Stimulated activated CD4-positive, alpha-beta T cell treated with anti-CD3 and anti-CD28 coated beads, Interleukin-12 subunit alpha, Interleukin-12 subunit beta, amount 100 ng/mL, for 24 hours (primary cell): Measurements from ENCODE around the gene APPL1.

Experiments
- DNase-seq, 2 experiments: peaks; one replicate each; pipeline ENCODE4 v3.0.0-alpha.2; 2020; ENCODE audit warnings: low read depth in 2 of 2

The APPL1 gene

GRCh38 chr3:57227204-57227929, at the start of gene APPL1:
TSS of gene APPL1 (plus strand) at chr3:57227729. CDS start at chr3:57227884, 155 bp downstream.
- peak; percentile 80 to 87 for DNase-seq

DNA sequence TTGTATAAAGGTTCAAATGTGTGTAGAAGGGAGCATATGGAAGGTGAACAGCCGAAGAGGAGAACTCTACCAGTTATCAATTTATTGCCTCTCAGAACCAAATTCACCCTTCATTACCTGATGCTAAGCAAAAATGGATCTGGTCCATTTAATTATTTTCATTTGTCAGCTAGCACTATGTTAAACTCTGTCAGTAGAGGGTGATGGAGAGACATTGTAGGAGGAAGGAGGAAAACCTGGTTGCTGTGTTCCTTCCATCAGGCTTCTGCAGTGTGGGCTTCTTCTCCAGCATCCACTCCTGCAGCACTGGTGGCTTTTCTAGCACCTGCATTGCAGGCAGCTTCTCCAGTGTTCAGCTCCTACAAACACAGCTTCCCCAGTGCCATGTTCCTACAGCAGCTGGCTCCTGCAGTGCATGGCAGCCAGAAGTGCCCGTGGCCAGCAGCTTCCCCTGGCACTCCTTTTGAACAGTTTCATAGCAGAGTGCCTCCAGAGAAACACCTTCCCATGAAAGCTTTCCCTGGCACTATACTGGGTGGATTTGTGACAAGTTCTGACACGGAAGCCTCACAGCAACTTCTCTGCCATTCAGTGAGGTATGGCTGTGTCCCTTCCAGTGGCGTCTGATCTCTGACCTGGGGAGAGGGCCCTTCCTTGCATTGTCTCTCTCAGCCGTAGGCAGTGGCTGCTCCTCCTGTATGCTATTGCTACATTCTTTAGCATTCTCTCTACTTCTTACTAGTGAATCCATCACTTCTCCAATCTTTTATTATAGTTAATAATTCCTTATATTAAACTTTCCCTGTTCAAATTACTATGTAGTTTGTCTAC, 47.7 kb upstream of the APPL1 start:
- no peak for DNase-seq

DNA sequence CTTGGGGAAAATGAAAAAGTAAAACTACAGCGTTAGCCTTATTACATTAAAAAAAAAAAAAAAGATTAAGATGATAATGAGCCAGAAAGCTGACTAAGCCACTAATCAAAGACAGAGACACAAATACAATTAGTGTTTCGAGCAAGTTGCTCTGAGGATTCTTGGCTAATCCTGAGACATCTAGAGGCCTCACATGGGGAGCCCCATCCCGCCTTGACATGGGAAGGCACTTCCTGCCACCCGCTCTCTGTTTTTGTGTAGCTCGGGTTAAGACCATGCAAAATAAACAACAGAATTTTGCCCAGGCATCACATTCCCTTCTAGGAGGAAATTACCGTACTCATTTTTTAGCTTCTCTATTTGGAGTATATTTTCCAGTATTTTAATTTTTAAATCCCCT, 43.0 kb upstream of the APPL1 start:
- DNase-seq, result no peak

DNA sequence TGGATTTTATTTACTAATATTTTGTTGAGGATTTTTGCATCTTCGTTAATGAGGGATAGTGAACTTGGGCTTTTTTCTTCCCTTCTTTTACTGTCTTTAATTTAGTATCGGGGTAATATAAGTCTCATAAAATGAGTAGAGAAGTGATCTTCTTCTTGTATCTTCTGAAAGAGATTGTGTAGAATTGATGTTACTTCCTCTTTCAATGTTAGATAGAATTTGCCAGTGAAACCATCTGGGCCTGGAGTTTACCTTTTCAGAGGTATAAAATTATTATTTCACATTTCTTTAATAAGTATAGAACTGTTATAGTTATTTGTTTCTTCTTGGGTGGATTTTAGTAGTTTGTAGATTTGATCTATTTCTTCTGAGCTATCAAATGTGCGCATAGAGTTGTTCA, 35.5 kb upstream of the APPL1 start:
- DNase-seq, result no peak

GRCh38 chr3:57194641-57195040, 32.9 kb upstream of the APPL1 start:
- DNase-seq, result no peak

DNA sequence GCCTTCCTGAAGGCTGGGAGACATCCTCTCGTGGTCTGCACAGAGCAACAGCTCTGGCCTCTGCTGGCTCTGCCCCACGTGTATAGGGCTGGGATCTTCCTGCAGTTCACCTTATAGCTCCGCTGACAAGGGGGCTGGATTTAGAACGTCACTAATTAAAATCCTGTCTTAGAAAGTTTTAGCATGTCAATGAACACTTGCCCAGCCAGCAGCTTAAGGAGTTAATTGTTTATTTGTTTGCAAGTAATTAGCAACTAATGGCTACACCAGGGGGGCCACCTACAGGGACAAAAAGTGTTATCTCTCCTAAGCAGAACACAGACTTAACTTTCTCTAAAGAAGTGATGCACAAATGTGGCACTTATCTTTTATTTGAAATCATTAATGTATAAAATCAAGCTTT, 27.6 kb upstream of the APPL1 start, which contains the start of gene HESX1:
Gene HESX1 (minus strand): TSS at position 84 of the 403 bp plus-strand sequence. CDS start 60 bp downstream, at position 24.
- DNase-seq, result no peak

DNA sequence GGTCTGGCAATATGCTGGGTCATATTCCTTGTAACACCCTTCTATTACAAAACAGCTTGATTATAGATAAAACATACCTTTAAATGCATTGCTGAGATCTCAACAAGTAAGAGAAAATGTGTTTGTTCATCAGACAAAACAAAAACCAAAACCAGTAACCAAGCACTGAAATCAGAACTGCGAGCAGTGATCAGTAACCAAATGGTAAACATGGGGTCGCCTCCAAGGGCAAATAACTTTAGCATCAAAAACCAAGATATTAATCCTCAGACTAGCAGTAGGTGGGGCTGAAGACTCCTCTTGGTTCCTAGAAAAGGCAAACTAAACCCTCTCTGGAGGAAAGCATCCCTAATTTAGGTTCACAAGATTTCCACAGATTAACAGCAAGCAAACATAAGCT, 21.1 kb upstream of the APPL1 start:
- no peak for DNase-seq

DNA sequence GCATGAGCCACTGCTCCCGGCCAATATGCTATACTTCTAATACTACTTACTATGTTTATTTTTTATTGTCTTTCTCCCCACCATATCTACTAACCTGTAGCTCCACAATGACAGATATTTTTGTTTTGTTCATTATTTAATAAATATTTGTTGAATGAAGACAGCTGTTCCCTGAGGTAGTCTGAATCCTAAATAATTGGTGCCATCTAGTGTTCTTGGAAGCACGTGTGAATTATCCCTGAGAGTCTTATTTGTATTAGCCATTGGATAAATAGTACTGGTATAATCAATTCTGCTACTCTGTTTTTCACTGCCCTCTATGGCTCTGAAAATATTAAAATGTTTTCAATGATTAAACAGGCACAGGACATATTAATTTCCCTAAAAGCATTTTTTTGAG, 5.6 kb upstream of the APPL1 start:
- DNase-seq, result no peak

DNA sequence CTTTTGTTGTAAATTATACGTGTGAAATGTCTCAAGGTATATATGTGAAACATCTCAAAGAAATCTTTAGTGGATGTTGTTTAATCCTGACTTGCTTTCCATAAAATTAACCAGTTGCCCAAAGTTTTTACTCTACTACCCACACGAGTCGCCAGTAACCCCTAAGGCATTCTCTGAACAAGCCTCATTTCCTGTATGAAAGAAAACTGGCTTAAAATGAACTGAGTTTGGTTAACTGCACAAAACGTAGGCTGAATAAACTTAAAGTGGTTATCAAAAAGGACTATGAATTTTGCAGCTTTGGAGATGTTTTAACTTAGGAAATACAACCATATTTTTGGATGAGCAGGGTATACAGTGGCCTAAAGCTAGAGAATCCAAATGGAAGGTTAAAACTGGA, 2.7 kb upstream of the APPL1 start:
- no peak for DNase-seq

DNA sequence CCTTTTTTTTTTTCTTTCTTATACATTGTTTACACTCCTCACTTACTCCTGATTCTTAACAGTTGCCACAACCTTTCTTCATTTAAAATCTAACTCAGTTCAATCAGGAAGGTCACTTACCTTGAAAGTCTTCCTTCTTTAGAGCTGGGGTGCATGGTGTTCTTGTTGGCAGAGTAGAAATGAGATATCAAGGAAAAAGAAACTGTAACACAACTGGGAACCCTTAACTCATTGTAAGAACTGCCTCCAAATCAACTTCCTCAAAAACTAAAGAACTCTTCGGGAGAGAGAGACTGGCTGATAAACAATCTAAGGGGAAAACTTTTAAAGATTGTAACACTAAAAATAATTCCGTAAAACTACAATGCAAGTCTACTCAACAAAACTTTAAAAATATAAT, 1.4 kb upstream of the APPL1 start:
- DNase-seq, result no peak

GRCh38 chr3:57227930-57228751, 612 bp downstream of the APPL1 start:
- DNase-seq, result peak in 1 of 2 experiments; percentile 34

DNA sequence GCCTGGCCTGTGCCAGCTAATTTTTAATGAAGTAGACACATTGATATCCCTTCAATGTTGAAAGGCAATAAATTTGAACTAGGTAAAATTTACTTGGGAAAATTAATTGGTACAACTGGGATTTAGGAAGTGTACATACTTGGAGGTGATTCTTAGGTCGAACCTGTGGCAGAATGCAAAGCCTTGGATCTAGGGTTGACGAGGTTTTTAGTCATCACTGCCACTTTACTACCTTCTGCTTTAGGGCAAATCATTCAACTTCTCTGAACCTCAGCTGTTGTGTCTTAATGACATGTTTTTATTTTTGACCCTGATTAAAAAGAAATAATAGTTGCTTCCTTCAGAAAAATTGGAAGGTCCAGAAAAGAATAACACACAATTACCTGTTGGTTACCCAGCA, 2.5 kb downstream of the APPL1 start:
- DNase-seq, result no peak

DNA sequence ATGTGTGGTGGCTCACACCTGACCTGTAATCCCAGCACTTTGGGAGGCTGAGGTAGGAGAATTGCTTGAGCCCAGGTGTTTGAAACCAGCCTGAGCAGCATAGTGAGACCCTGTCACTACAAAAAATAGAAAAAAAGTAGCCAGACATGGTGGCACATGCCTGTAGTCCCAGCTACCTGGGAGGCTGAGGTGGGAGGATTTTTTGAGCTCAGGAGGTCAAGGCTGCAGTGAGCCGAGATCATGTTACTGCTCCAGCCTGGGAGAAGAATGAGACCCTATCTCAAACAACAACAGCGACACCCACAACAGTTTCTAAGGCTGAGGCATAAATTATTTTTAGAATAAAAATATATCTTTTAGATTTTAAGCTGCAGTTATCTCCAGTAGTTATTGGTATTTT, 6.3 kb downstream of the APPL1 start:
- no peak for DNase-seq

- DNase-seq, result no peak
These were observed 7.4 kb downstream of the APPL1 start for GRCh38 chr3:57234613-57235575.

DNA sequence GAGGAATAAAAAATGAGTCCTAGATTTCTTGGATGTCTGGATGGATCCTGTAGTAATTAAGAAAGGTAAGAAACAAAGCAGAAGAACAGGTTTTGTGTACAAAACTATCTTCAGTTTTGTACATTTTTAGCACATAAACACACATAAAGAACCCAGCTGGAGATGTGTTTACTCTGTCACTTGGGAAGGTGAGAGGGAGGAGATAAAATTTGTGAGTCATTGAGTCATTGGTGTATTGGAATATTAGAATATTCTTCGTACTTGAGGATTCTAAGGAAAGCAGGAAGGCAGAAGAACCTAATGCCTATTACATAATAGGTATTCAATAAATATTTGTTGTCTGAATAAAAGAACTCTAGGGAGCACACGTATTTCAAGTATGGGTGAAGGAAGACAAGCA, 17.4 kb downstream of the APPL1 start:
- DNase-seq, result no peak

DNA sequence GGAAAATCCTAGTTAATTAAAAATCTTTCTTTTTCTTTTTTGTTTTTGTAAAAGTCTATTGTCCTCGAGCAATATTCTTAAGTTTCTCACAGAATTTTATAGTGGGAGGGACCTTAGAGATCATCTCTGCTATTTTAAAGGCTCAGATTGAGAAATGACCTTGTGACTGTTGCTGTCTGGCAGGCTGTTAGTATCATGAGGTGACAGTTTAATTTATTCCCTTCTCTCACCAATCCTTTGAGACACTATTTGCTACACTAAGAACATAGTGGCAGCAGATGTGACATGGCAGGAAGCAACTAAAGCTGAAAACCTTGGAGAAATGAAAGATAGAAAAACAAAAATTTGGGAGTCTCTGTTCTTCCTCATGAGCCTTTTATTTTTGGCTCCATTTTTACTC, 24.9 kb downstream of the APPL1 start:
- DNase-seq, result no peak

DNA sequence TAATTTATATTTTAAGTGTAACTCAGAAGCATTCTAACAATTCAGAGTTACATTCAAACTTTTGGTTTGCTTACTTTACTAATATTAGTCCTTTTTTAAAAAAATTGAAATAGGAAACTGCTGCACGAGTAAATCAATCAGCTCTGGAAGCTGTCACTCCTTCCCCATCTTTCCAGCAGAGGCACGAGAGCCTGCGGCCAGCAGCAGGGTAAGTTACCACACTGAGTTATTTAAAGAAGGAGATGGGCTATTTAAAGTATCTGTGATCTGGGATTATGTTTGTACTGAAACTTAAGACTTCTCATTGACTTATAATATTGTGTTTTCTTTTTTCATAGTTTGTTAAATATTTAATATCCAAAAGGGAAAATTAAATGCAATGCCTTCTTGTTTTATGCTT, 29.3 kb downstream of the APPL1 start:
- DNase-seq, result no peak

DNA sequence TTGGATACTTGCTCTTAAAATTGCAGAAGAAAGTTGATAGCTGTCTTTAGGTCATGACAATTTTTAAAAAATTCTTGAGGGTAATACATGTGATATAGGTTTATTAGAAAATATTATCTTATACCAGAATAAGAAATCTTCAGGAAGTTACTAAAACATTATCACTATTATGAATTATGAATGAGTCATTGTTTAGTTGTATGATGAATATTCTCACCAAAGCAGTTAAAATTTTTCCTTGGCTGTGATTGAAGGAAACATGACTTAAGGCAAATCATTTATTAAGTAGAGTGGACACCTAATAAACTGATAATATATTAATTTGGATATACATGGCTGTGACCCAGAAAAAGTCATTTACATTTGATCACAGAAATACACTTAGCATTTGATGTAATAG, 30.1 kb downstream of the APPL1 start:
- DNase-seq, result no peak

GRCh38 chr3:57261119-57261518, 33.6 kb downstream of the APPL1 start:
- no peak for DNase-seq

- no peak for DNase-seq
These were observed 34.4 kb downstream of the APPL1 start for GRCh38 chr3:57261929-57262328.

- no peak for DNase-seq
These were observed 40.9 kb downstream of the APPL1 start for GRCh38 chr3:57268416-57268815.
